Measurements from ENCODE around the gene PRKCD.

Gene PRKCD

DNA sequence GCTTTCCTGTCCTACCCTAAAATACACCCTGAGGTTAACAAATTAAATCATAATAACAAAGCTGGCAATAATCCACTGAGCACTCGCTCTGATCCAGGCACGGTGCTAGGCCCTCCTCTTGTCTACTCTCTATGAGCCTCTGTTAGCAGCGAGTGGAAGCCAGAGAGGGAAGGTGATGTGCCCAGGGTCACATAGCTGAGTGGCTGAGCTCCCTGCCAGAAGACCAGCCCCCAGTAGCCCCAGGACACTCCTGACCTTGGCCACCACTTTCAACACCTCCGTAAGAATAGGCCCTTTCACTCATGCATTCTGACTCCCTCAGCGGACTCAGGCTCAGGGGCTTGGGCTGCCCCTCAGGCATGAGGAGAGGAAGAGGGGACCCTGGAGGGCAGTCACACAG is 9.5 kb upstream of the PRKCD start:
- TF ChIP-seq RARB (CRISPR knock-in tag; IDR thresholded peaks at IDR 0.05), result no peak
- TF ChIP-seq, protein P1, sequence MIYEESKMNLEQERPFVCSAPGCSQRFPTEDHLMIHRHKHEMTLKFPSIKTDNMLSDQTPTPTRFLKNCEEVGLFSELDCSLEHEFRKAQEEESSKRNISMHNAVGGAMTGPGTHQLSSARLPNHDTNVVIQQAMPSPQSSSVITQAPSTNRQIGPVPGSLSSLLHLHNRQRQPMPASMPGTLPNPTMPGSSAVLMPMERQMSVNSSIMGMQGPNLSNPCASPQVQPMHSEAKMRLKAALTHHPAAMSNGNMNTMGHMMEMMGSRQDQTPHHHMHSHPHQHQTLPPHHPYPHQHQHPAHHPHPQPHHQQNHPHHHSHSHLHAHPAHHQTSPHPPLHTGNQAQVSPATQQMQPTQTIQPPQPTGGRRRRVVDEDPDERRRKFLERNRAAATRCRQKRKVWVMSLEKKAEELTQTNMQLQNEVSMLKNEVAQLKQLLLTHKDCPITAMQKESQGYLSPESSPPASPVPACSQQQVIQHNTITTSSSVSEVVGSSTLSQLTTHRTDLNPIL (CRISPR knock-in tag; IDR thresholded peaks at IDR 0.05; ENCODE audit: low read depth), result no peak
- no peak for TF ChIP-seq TOX (CRISPR knock-in tag; IDR thresholded peaks at IDR 0.05; ENCODE audit: borderline replicate concordance)
- TF ChIP-seq, protein P2, sequence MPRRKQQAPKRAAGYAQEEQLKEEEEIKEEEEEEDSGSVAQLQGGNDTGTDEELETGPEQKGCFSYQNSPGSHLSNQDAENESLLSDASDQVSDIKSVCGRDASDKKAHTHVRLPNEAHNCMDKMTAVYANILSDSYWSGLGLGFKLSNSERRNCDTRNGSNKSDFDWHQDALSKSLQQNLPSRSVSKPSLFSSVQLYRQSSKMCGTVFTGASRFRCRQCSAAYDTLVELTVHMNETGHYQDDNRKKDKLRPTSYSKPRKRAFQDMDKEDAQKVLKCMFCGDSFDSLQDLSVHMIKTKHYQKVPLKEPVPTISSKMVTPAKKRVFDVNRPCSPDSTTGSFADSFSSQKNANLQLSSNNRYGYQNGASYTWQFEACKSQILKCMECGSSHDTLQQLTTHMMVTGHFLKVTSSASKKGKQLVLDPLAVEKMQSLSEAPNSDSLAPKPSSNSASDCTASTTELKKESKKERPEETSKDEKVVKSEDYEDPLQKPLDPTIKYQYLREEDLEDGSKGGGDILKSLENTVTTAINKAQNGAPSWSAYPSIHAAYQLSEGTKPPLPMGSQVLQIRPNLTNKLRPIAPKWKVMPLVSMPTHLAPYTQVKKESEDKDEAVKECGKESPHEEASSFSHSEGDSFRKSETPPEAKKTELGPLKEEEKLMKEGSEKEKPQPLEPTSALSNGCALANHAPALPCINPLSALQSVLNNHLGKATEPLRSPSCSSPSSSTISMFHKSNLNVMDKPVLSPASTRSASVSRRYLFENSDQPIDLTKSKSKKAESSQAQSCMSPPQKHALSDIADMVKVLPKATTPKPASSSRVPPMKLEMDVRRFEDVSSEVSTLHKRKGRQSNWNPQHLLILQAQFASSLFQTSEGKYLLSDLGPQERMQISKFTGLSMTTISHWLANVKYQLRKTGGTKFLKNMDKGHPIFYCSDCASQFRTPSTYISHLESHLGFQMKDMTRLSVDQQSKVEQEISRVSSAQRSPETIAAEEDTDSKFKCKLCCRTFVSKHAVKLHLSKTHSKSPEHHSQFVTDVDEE (CRISPR knock-in tag; IDR thresholded peaks at IDR 0.05), result no peak
- TF ChIP-seq ZC3H10 (CRISPR knock-in tag; IDR thresholded peaks at IDR 0.05), result no peak
- TF ChIP-seq ISL1 (CRISPR knock-in tag; IDR thresholded peaks at IDR 0.05), result no peak
- no peak for TF ChIP-seq ZFP3 (CRISPR knock-in tag; IDR thresholded peaks at IDR 0.05)
- TF ChIP-seq ZNF70 (CRISPR knock-in tag; IDR thresholded peaks at IDR 0.05), result no peak
- TF ChIP-seq, protein P3, sequence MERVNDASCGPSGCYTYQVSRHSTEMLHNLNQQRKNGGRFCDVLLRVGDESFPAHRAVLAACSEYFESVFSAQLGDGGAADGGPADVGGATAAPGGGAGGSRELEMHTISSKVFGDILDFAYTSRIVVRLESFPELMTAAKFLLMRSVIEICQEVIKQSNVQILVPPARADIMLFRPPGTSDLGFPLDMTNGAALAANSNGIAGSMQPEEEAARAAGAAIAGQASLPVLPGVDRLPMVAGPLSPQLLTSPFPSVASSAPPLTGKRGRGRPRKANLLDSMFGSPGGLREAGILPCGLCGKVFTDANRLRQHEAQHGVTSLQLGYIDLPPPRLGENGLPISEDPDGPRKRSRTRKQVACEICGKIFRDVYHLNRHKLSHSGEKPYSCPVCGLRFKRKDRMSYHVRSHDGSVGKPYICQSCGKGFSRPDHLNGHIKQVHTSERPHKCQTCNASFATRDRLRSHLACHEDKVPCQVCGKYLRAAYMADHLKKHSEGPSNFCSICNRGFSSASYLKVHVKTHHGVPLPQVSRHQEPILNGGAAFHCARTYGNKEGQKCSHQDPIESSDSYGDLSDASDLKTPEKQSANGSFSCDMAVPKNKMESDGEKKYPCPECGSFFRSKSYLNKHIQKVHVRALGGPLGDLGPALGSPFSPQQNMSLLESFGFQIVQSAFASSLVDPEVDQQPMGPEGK (CRISPR knock-in tag; IDR thresholded peaks at IDR 0.05; ENCODE audit: borderline replicate concordance), result no peak
- TF ChIP-seq ESRRG (CRISPR knock-in tag; IDR thresholded peaks at IDR 0.05), result no peak
- TF ChIP-seq CSDC2 (CRISPR knock-in tag; IDR thresholded peaks at IDR 0.05), result no peak
- no peak for TF ChIP-seq OSR1 (CRISPR knock-in tag; IDR thresholded peaks at IDR 0.05)
- no peak for TF ChIP-seq ARNTL (CRISPR knock-in tag; IDR thresholded peaks at IDR 0.05; ENCODE audit: borderline replicate concordance, low read depth)
- TF ChIP-seq, protein P4, sequence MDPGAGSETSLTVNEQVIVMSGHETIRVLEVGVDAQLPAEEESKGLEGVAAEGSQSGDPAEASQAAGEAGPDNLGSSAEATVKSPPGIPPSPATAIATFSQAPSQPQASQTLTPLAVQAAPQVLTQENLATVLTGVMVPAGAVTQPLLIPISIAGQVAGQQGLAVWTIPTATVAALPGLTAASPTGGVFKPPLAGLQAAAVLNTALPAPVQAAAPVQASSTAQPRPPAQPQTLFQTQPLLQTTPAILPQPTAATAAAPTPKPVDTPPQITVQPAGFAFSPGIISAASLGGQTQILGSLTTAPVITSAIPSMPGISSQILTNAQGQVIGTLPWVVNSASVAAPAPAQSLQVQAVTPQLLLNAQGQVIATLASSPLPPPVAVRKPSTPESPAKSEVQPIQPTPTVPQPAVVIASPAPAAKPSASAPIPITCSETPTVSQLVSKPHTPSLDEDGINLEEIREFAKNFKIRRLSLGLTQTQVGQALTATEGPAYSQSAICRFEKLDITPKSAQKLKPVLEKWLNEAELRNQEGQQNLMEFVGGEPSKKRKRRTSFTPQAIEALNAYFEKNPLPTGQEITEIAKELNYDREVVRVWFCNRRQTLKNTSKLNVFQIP (CRISPR knock-in tag; IDR thresholded peaks at IDR 0.05; ENCODE audit: borderline replicate concordance, low read depth), result no peak
- TF ChIP-seq ZNF8 (CRISPR knock-in tag; IDR thresholded peaks at IDR 0.05), result no peak
- TF ChIP-seq, protein P5, sequence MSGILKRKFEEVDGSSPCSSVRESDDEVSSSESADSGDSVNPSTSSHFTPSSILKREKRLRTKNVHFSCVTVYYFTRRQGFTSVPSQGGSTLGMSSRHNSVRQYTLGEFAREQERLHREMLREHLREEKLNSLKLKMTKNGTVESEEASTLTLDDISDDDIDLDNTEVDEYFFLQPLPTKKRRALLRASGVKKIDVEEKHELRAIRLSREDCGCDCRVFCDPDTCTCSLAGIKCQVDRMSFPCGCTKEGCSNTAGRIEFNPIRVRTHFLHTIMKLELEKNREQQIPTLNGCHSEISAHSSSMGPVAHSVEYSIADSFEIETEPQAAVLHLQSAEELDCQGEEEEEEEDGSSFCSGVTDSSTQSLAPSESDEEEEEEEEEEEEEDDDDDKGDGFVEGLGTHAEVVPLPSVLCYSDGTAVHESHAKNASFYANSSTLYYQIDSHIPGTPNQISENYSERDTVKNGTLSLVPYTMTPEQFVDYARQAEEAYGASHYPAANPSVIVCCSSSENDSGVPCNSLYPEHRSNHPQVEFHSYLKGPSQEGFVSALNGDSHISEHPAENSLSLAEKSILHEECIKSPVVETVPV (CRISPR knock-in tag; IDR thresholded peaks at IDR 0.05), result no peak
- TF ChIP-seq SNAI2 (CRISPR knock-in tag; IDR thresholded peaks at IDR 0.05), result no peak
- TF ChIP-seq ZFP30 (CRISPR knock-in tag; IDR thresholded peaks at IDR 0.05), result no peak
- no peak for TF ChIP-seq GLIS3 (CRISPR knock-in tag; IDR thresholded peaks at IDR 0.05)
- no peak for TF ChIP-seq TCF4 (CRISPR knock-in tag; IDR thresholded peaks at IDR 0.05; ENCODE audit: borderline replicate concordance)
- no peak for ATAC-seq

DNA sequence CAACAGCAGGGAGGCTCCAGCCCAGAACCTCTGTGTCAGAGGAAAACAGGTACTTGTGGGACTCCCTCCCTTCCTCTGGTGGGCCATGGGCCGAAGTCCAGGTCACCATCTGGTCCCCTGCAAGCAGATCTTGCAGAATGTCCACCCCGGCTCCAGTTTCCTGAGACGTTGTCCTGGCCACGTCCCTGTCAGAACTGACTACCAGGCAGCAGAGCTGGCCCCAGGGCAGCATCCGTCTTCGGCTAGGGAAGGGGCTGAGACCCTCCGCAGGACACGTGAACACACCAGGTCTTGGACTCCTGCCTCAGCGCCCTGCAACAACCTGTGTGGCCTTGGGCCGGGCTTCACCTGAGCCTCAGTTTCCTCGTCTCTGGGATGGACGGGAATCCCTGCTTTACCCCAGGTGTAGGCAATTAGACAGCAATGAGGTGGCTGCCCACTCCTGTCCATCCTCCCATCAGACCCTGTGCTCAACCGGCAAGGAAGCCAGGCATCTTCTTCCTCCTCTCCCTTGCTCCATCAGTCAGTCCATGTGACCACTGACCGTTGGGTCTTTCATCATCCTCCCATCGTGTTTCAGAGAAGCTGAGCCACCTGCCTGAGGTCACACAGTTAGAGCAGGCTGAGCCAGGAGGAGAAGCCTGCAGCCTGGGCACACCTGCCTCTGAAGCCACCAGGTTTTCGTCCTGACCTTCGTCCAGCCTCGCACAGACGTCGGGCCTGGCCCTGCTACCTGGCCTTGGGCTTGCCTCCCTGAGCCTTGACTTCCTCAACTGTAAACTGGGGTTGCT is 8.9 kb upstream of the PRKCD start:
- no peak for ATAC-seq
- TF ChIP-seq, protein P1 (CRISPR knock-in tag; IDR thresholded peaks at IDR 0.05; ENCODE audit: low read depth), result no peak
- no peak for TF ChIP-seq SNAI2 (CRISPR knock-in tag; IDR thresholded peaks at IDR 0.05)
- no peak for TF ChIP-seq TCF4 (CRISPR knock-in tag; IDR thresholded peaks at IDR 0.05; ENCODE audit: borderline replicate concordance)
- no peak for TF ChIP-seq TOX (CRISPR knock-in tag; IDR thresholded peaks at IDR 0.05; ENCODE audit: borderline replicate concordance)
- TF ChIP-seq RARB (CRISPR knock-in tag; IDR thresholded peaks at IDR 0.05), result no peak
- no peak for TF ChIP-seq ESRRG (CRISPR knock-in tag; IDR thresholded peaks at IDR 0.05)
- no peak for TF ChIP-seq ZFP30 (CRISPR knock-in tag; IDR thresholded peaks at IDR 0.05)
- TF ChIP-seq, protein P3 (CRISPR knock-in tag; IDR thresholded peaks at IDR 0.05; ENCODE audit: borderline replicate concordance), result no peak
- TF ChIP-seq PPARA (CRISPR knock-in tag; IDR thresholded peaks at IDR 0.05; ENCODE audit: borderline replicate concordance), result no peak
- TF ChIP-seq ZFP3 (CRISPR knock-in tag; IDR thresholded peaks at IDR 0.05), result no peak
- no peak for TF ChIP-seq ARNTL (CRISPR knock-in tag; IDR thresholded peaks at IDR 0.05; ENCODE audit: borderline replicate concordance, low read depth)
- no peak for TF ChIP-seq OSR1 (CRISPR knock-in tag; IDR thresholded peaks at IDR 0.05)
- no peak for TF ChIP-seq GLIS3 (CRISPR knock-in tag; IDR thresholded peaks at IDR 0.05)
- TF ChIP-seq ZNF565 (CRISPR knock-in tag; conservative IDR thresholded peaks at IDR 0.05; ENCODE audit: low read depth), result no peak
- TF ChIP-seq, protein P4 (CRISPR knock-in tag; IDR thresholded peaks at IDR 0.05; ENCODE audit: borderline replicate concordance, low read depth), result no peak
- TF ChIP-seq ZC3H10 (CRISPR knock-in tag; IDR thresholded peaks at IDR 0.05), result no peak
- TF ChIP-seq CSDC2 (CRISPR knock-in tag; IDR thresholded peaks at IDR 0.05), result no peak
- no peak for TF ChIP-seq ZNF8 (CRISPR knock-in tag; IDR thresholded peaks at IDR 0.05)

Measured in SK-N-SH treated with all-trans-retinoic acid at 6 μM for 48 hours (cell line).